GM12874 (cell line): ENCODE results near the gene CPA5.

Experiments
- CTCF ChIP-seq: IDR thresholded peaks from 2 replicates; pipeline ENCODE4 v1.5.1; 2011; ENCODE audit warnings: low read depth, mild to moderate bottlenecking, control low read depth, low read length, moderate library complexity; ENCODE audit not compliant: insufficient read depth

The CPA5 gene

DNA sequence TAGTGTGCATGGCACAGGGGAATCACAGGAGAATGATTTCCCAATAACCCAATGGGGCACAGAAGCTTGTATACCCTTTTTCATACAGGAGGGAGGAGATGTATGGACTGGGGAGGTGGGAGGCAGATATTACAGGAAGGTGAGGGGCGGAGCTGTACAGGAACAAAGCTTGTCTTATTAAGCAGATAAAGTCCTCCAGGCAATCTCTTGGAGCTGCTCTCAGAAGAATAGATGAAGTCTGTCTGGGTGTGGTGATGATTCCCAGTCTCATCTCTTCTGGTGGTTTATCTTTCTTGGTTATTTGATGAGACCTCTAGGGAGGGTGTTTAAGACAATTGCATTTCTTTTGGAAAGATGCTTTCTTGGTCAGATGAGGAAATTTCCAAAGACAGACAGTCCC lies 25.1 kb upstream of the CPA5 start:
- no peak for TF ChIP-seq CTCF

- no peak for TF ChIP-seq CTCF
These were observed 22.0 kb upstream of the CPA5 start for GRCh38 chr7:130322615-130323014.

- no peak for TF ChIP-seq CTCF
These were observed 20.2 kb upstream of the CPA5 start for GRCh38 chr7:130324306-130324943.

GRCh38 chr7:130329681-130330080 lies 14.9 kb upstream of the CPA5 start:
- no peak for TF ChIP-seq CTCF

DNA sequence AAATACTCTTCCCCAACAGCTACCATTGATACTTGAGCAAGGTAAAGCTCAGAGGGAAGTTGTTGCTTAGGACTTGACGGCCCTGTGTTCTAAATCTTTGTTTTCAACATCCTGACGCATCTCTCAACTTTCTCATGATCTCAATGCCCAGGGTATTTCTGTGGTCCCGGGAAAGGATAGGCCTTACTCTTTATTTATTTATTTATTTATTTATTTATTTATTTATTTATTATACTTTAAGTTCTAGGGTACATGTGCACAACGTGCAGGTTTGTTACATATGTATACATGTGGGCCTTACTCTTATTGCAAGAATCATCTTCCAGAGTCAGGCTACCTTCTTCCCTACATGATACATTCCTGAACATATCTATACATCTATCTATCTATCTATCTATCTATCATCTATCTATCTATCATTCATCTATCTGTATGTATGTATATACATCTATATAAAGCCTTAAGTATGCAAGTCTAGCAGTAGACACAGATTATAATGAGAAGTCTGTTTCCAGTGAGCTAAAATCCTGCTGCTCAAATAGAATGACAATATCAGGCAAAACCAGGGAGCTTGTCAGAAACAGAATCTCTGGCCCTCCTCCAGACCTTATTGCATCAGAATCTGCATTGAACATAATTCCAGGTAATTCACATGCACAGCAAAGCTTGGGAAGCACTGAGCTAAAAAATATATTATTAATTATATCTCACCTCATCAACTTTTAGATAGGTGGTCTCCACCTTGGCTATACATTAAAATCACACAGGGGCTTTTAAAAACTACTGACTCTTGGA lies 12.2 kb upstream of the CPA5 start:
- no peak for TF ChIP-seq CTCF

DNA sequence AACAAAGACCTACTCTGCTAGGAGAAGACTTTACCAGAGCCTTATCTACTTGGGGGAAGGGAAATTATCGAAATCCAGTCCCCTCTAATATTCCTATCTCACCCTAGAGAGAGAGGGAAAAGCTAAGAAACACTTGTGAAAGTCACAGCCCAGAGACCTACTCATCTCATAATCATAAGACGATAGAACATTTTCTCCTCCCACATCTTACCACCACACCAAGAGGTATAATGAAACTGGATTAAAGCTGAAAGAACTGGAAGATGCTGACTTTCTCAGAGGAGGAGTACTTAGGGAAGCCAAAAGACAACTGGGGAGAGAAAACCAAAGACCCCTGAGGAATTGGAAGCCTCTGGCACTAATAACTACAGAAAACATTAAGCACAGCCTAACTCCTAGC lies 10.8 kb upstream of the CPA5 start:
- TF ChIP-seq CTCF: no peak

DNA sequence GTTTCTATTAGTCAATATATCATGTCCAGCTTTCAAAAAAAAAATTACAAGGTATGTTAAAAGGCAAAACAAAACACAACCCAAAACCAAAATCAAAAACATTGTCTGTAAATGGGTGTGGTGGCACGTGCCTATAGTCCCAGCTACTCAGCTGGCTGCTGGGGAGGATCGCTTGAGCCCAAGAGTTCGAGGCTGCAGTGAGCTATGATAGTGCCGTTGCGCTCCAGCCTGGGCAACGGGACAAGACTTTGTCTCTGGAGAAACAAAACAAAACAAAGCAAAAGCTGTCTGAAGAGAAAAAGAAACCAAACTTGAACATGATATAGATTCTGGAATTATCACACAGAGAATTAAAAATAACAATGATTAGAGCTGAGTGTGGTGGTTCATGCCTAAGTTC lies 10.3 kb upstream of the CPA5 start:
- TF ChIP-seq CTCF: no peak
